ENCODE measurements around the gene AACS. TPM values are rescaled to one million over a fixed set of nuclear protein-coding genes. Genes with fewer than 3 reads are reported as not detected.
A peak's percentile ranks its signal among the peaks of the same experiment; 100 is the strongest.
"Not testable (repeated sequence)": the region's sequence is repeated elsewhere in the genome, so short reads cannot be mapped to it uniquely, and the experiment has no call there.

AACS gene
- total RNA-seq, 1 donor from 2014 or later = 16.6 TPM

DNA sequence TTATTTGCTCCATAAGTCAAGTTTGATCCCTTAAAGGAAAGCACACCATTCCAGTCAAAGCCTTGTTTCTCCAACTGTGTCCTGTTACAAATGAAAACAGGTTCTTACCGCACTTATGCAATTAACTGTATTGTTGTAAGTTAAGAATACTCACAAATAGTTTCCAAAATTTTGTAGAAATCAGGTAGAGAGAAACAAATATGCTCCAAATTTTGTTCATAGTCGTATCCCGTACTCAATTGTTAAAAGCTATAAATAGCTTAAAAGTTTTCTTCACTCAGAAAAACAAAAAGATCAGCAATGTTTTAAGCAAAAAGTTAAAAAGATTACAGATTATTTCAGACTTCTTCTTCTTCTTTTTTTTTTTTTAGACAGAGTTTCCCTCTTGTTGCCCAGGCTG, 4.0 kb upstream of the AACS start:
- Histone ChIP-seq H3K79me2 (ENCODE audit: low read depth) (no peaks in the 10 kb centered on the region), H3K27ac (no peak overlapping the region), H3K9me3 (ENCODE audit: low read depth) (no peaks in the 10 kb centered on the region), H3K4me3 (no peak overlapping the region), H3F3A (ENCODE audit: low read depth) (no peaks in the 10 kb centered on the region), H3K4me2 (no peak overlapping the region), H4K20me1 (ENCODE audit: low read depth) (no peaks in the 10 kb centered on the region), H3K9ac (no peak overlapping the region), H2AFZ (replicated peaks) (no peak overlapping the region), H3K4me1 (peaks cover 8% of the 10 kb centered on the region), H3K36me3 (no peaks in the 10 kb centered on the region), H3K27me3 (peaks cover 13% of the 10 kb centered on the region)
- no peaks in the 10 kb centered on the region for H3K36me3 Mint-ChIP-seq
- no peak overlapping the region for H3K4me3 Mint-ChIP-seq
- peaks cover 3% of the 10 kb centered on the region for H3K4me1 Mint-ChIP-seq
- peaks cover 3% of the 10 kb centered on the region for H3K27me3 Mint-ChIP-seq (ENCODE audit: insufficient read depth, low read depth)
- H3K9me3 Mint-ChIP-seq = peaks cover 6% of the 10 kb centered on the region
- no peak overlapping the region for H3K27ac Mint-ChIP-seq
- TF ChIP-seq EZH2 (IDR thresholded peaks at IDR 0.05) (no peak), EZH2phosphoT487 (IDR thresholded peaks at IDR 0.05) (no peak)
- TF ChIP-seq, protein P1, sequence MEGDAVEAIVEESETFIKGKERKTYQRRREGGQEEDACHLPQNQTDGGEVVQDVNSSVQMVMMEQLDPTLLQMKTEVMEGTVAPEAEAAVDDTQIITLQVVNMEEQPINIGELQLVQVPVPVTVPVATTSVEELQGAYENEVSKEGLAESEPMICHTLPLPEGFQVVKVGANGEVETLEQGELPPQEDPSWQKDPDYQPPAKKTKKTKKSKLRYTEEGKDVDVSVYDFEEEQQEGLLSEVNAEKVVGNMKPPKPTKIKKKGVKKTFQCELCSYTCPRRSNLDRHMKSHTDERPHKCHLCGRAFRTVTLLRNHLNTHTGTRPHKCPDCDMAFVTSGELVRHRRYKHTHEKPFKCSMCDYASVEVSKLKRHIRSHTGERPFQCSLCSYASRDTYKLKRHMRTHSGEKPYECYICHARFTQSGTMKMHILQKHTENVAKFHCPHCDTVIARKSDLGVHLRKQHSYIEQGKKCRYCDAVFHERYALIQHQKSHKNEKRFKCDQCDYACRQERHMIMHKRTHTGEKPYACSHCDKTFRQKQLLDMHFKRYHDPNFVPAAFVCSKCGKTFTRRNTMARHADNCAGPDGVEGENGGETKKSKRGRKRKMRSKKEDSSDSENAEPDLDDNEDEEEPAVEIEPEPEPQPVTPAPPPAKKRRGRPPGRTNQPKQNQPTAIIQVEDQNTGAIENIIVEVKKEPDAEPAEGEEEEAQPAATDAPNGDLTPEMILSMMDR (IDR thresholded peaks at IDR 0.05) = no peak
- DNase-seq (ENCODE audit: low spot score) = no peak

DNA sequence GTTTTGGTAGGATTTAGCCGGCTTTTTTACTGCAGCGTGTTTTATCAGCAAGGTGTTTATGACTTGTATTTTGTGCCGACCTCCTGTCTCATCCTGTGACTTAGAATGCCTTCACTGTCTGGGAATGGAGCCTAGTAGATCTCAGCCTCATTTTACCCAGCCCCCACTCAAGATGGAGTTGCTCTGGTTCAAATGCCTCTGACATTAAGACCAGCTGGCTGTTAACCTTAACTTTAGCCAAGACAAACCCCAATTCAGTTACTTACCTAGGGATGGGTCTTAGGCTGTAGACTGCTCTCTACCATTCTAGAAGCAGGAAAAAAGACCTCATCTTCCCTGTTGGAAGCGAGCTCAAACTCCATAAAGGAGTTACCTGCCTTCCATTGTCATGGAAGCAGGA, 1.7 kb upstream of the AACS start:
- H3K4me1 Mint-ChIP-seq = peaks cover 11% of the 10 kb centered on the region
- not testable (repeated sequence) for H2AFZ ChIP-seq (replicated peaks); H4K20me1 ChIP-seq (ENCODE audit: low read depth); H3K79me2 ChIP-seq (ENCODE audit: low read depth); DNase-seq (ENCODE audit: low spot score); H3K27ac ChIP-seq; H3K4me3 ChIP-seq; H3K4me2 ChIP-seq; H3K27me3 Mint-ChIP-seq (ENCODE audit: insufficient read depth, low read depth); H3F3A ChIP-seq (ENCODE audit: low read depth); H3K9ac ChIP-seq; H3K36me3 ChIP-seq; H3K9me3 ChIP-seq (ENCODE audit: low read depth); H3K9me3 Mint-ChIP-seq; H3K36me3 Mint-ChIP-seq; H3K4me1 ChIP-seq
- peak overlapping the region; percentile 46 for H3K4me3 Mint-ChIP-seq
- H3K27me3 ChIP-seq = peaks cover 13% of the 10 kb centered on the region
- H3K27ac Mint-ChIP-seq = peak overlapping the region; percentile 66

DNA sequence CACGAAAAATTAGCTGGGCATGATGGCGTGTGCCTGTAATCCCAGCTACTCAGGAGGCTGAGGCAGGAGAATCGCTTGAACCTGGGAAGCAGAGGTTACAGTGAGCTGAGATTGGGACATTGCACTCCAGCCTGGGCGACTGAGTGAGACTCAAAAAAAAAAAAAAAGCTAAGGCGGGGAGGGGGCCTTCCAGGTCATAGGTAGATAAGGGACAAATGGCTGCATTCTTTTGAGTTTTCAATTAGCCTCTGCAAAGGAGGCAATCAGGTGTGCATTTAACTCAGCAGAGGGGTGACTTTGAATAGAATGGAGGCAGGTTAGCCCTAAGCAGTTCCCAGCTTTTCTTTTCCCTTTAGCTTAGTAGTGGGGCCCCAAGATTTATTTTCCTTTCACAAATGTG, 743 bp upstream of the AACS start:
- no peak overlapping the region for H3K27ac Mint-ChIP-seq
- peak overlapping the region; percentile 83 for H3K4me3 Mint-ChIP-seq
- H3K4me1 Mint-ChIP-seq = peaks cover 11% of the 10 kb centered on the region
- Histone ChIP-seq H3K4me2 (peak overlapping the region; percentile 98), H4K20me1 (ENCODE audit: low read depth) (no peaks in the 10 kb centered on the region), H3K4me1 (peaks cover 8% of the 10 kb centered on the region), H3K9ac (no peak overlapping the region), H3K27ac (no peak overlapping the region), H3K79me2 (ENCODE audit: low read depth) (no peaks in the 10 kb centered on the region), H3K9me3 (ENCODE audit: low read depth) (no peaks in the 10 kb centered on the region), H3K36me3 (no peaks in the 10 kb centered on the region), H3F3A (ENCODE audit: low read depth) (peaks cover under 1% of the 10 kb centered on the region), H2AFZ (replicated peaks) (peak overlapping the region; percentile 98), H3K4me3 (peak overlapping the region; percentile 82), H3K27me3 (peaks cover 13% of the 10 kb centered on the region)
- TF ChIP-seq, protein P1 (IDR thresholded peaks at IDR 0.05) = no peak
- no peak for TF ChIP-seq EZH2phosphoT487 (IDR thresholded peaks at IDR 0.05)
- TF ChIP-seq EZH2 (IDR thresholded peaks at IDR 0.05) = no peak
- no peak for DNase-seq (ENCODE audit: low spot score)
- H3K36me3 Mint-ChIP-seq = no peaks in the 10 kb centered on the region
- H3K9me3 Mint-ChIP-seq = peaks cover 6% of the 10 kb centered on the region
- peaks cover 5% of the 10 kb centered on the region for H3K27me3 Mint-ChIP-seq (ENCODE audit: insufficient read depth, low read depth)

DNA sequence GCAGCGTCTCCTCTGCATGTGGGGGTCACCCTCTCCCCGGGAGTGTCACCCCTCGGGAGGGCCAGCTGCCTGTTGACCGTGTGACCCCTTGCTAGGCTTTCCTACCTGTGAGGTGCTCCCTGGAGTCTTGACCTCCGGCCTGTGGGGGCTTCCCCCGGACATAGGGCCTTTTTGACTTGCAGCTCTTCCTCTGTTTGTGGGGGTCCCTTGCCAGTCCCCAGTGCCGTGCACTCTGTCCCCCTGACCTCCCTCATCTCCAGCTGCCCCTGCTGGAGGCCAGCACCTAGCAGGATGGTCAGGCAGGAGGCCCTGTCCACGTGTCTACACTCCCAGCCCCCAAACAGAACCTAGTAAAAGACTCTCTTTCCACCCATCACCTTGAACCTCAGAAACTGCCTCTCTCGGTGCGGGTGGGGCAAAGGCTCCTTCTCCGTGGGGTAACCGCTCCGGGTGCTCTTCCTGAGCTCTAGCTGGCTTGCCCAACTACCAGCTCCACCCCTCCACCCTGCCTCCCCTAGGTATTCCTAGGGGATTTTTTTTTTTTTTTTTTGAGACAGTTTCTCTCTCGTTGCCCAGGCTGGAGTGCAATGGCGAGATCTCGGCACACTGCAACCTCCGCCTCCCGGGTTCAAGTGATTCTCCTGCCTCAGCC, 810 bp downstream of the AACS start:
- Histone ChIP-seq H3K4me3 (peak overlapping the region; percentile 82), H3F3A (ENCODE audit: low read depth) (peaks cover 8% of the 10 kb centered on the region), H3K4me2 (peak overlapping the region; percentile 98), H3K4me1 (peaks cover 14% of the 10 kb centered on the region), H4K20me1 (ENCODE audit: low read depth) (no peaks in the 10 kb centered on the region), H3K9me3 (ENCODE audit: low read depth) (no peaks in the 10 kb centered on the region), H2AFZ (replicated peaks) (peak overlapping the region; percentile 96), H3K27ac (no peak overlapping the region), H3K27me3 (peaks cover 13% of the 10 kb centered on the region), H3K79me2 (ENCODE audit: low read depth) (no peaks in the 10 kb centered on the region), H3K9ac (peak overlapping the region; percentile 70), H3K36me3 (no peaks in the 10 kb centered on the region)
- no peaks in the 10 kb centered on the region for H3K36me3 Mint-ChIP-seq
- peak overlapping the region; percentile 86 for H3K4me3 Mint-ChIP-seq
- H3K4me1 Mint-ChIP-seq = peaks cover 11% of the 10 kb centered on the region
- H3K27me3 Mint-ChIP-seq (ENCODE audit: insufficient read depth, low read depth) = peaks cover 5% of the 10 kb centered on the region
- TF ChIP-seq EZH2phosphoT487 (IDR thresholded peaks at IDR 0.05) = no peak
- peaks cover 3% of the 10 kb centered on the region for H3K9me3 Mint-ChIP-seq
- no peak for DNase-seq (ENCODE audit: low spot score)
- H3K27ac Mint-ChIP-seq = no peak overlapping the region

Measured in neural progenitor cell (in vitro differentiated cells).